Common myeloid progenitor, CD34-positive (primary cell): ENCODE data around the gene SEPTIN5.

ENCODE experiments used
- CTCF ChIA-PET: fragments of 350-600 bp; sonication (Branson Sonifier 250); formaldehyde crosslinking; loops from one replicate; lab custom pipeline; 2021; ENCODE audit warnings: antibody characterized with exemption; lab: Charles Lee
- POLR2A ChIA-PET: fragments of 350-600 bp; sonication (Branson Sonifier 250); formaldehyde crosslinking; loops from one replicate; lab custom pipeline; 2021; ENCODE audit warnings: antibody characterized with exemption; lab: Charles Lee
- DNase-seq, 3 donors: peaks; one replicate each; pipeline versions ENCODE4 v3.0.0 to v3.0.0-alpha.2; 2013
- H3K27ac ChIP-seq, 2 experiments: 1 replicate in 1 of 2; 2 replicates in 1 of 2; pipeline ENCODE4 v1.7.0; 2013; ENCODE audit warnings: inconsistent platforms in 2 of 2, low read length in 2 of 2, mild to moderate bottlenecking in 2 of 2, low read depth in 1 of 2, moderate library complexity in 1 of 2; ENCODE audit not compliant: severe bottlenecking in 2 of 2, insufficient read depth in 1 of 2, poor library complexity in 1 of 2
- H3K27me3 ChIP-seq, 5 experiments: replicated peaks in 2 of 5; 1 replicate in 3 of 5; 2 replicates in 2 of 5; pipeline versions ENCODE4 v1.6.1 to v1.7.0; 2013; ENCODE audit warnings: low read length in 4 of 5, mild to moderate bottlenecking in 2 of 5, moderate library complexity in 2 of 5, inconsistent platforms in 1 of 5; ENCODE audit not compliant: insufficient read depth in 5 of 5, control insufficient read depth in 4 of 5
- H3K36me3 ChIP-seq, 4 experiments: 1 replicate in 2 of 4; 2 replicates in 2 of 4; pipeline versions ENCODE4 v1.6.1 to v1.7.0; 2013; ENCODE audit warnings: low read length in 3 of 4, control low read depth in 1 of 4, mild to moderate bottlenecking in 1 of 4; ENCODE audit not compliant: control insufficient read depth in 4 of 4, insufficient read depth in 4 of 4
- H3K4me1 ChIP-seq, 4 experiments: 1 replicate in 3 of 4; 2 replicates in 1 of 4; pipeline versions ENCODE4 v1.6.1 to v1.7.1; 2013; ENCODE audit warnings: low read length in 3 of 4, mild to moderate bottlenecking in 3 of 4, control low read depth in 1 of 4, inconsistent platforms in 1 of 4, moderate library complexity in 1 of 4; ENCODE audit not compliant: control insufficient read depth in 4 of 4, insufficient read depth in 4 of 4; ENCODE audit errors: control extremely low read depth in 1 of 4
- H3K4me3 ChIP-seq, 7 experiments: 1 replicate in 4 of 7; 2 replicates in 3 of 7; pipeline versions ENCODE4 v1.5.1 to v1.7.0; 2013; ENCODE audit warnings: mild to moderate bottlenecking in 7 of 7, low read length in 6 of 7, moderate library complexity in 6 of 7, inconsistent platforms in 2 of 7, low read depth in 2 of 7, control low read depth in 1 of 7; ENCODE audit not compliant: insufficient read depth in 4 of 7, control insufficient read depth in 1 of 7; ENCODE audit errors: extremely low read depth in 1 of 7
- H3K9me3 ChIP-seq, 5 experiments: 1 replicate in 4 of 5; 2 replicates in 1 of 5; pipeline versions ENCODE4 v1.6.1 to v1.7.1; 2013; ENCODE audit warnings: low read length in 4 of 5, mild to moderate bottlenecking in 2 of 5, inconsistent platforms in 1 of 5, low read depth in 1 of 5, moderate library complexity in 1 of 5; ENCODE audit not compliant: control insufficient read depth in 4 of 5, insufficient read depth in 2 of 5; ENCODE audit errors: control extremely low read depth in 1 of 5
- WGBS: methylation state at CpG from one replicate; pipeline ENCODE4 v1.1.5; 2013; ENCODE audit not compliant: insufficient coverage; 5-methylcytosine and 5-hydroxymethylcytosine counted together

The SEPTIN5 gene

GRCh38 chr22:19691007-19691720 lies 23.1 kb upstream of the SEPTIN5 start:
- 82% methylated on average over 7 of the region's 9 CpGs for WGBS
- Histone ChIP-seq H3K9me3 (no peaks in the 10 kb centered on the region), H3K4me3 (peak overlapping the region in 1 of 7 experiments; percentile 19), H3K36me3 (no peaks in the 10 kb centered on the region), H3K27me3 (peaks cover 0 to 3% (median 0%) of the 10 kb centered on the region in 5 experiments), H3K4me1 (peaks cover 0 to 8% (median 3%) of the 10 kb centered on the region in 4 experiments), H3K27ac (peak overlapping the region in 1 of 2 experiments; percentile 49)
- CTCF ChIA-PET: interaction anchor here (1.3 to 1.5 kb wide), 2 partner anchors 12 to 14 kb away, joined by 4 to 5 read pairs; no protein-coding TSS in a partner anchor
- POLR2A ChIA-PET: no interaction called here
- DNase-seq: no peak

- H3K36me3 ChIP-seq: no peaks in the 10 kb centered on the region
- peak overlapping the region in 1 of 2 experiments; percentile 49 for H3K27ac ChIP-seq
- peaks cover 0 to 3% (median 0%) of the 10 kb centered on the region in 5 experiments for H3K27me3 ChIP-seq
- H3K9me3 ChIP-seq: no peaks in the 10 kb centered on the region
- POLR2A ChIA-PET: no interaction called here
- 90% methylated on average over 15 of the region's 19 CpGs for WGBS
- CTCF ChIA-PET: interaction anchor here (1.3 to 1.5 kb wide), 2 partner anchors 12 to 13 kb away, joined by 4 to 5 read pairs; no protein-coding TSS in a partner anchor
- no peak for DNase-seq
- peaks cover 0 to 8% (median 3%) of the 10 kb centered on the region in 4 experiments for H3K4me1 ChIP-seq
- H3K4me3 ChIP-seq: peak overlapping the region in 1 of 7 experiments; percentile 19
Observed at GRCh38 chr22:19691721-19692341, 22.5 kb upstream of the SEPTIN5 start.

GRCh38 chr22:19693581-19693980 lies 20.7 kb upstream of the SEPTIN5 start:
- Histone ChIP-seq H3K36me3 (no peaks in the 10 kb centered on the region), H3K27ac (no peak overlapping the region), H3K4me1 (peaks cover 0 to 8% (median 3%) of the 10 kb centered on the region in 4 experiments), H3K4me3 (no peak overlapping the region), H3K27me3 (peaks cover 0 to 3% (median 0%) of the 10 kb centered on the region in 5 experiments), H3K9me3 (no peaks in the 10 kb centered on the region)
- over 99% methylated on average over 12 of the region's 14 CpGs for WGBS
- CTCF ChIA-PET: no interaction called here
- POLR2A ChIA-PET: interaction anchor here (0.5 kb wide), 1 partner anchor 29 kb away, joined by 3 read pairs; no protein-coding TSS in a partner anchor
- DNase-seq: no peak

- CTCF ChIA-PET: no interaction called here
- WGBS: 97% methylated on average over 12 of the region's 12 CpGs
- Histone ChIP-seq H3K9me3 (no peaks in the 10 kb centered on the region), H3K4me3 (no peak overlapping the region), H3K4me1 (peaks cover 0 to 6% (median 3%) of the 10 kb centered on the region in 4 experiments), H3K27ac (no peak overlapping the region), H3K27me3 (peaks cover 0 to 3% (median 0%) of the 10 kb centered on the region in 5 experiments), H3K36me3 (no peaks in the 10 kb centered on the region)
- POLR2A ChIA-PET: interaction anchor here (0.5 kb wide), 1 partner anchor 30 kb away, joined by 3 read pairs; no protein-coding TSS in a partner anchor
- DNase-seq: no peak
Observed at GRCh38 chr22:19693981-19694670, 20.2 kb upstream of the SEPTIN5 start.

- POLR2A ChIA-PET: no interaction called here
- Histone ChIP-seq H3K27me3 (peaks cover 0 to 3% (median 0%) of the 10 kb centered on the region in 5 experiments), H3K4me3 (no peak overlapping the region), H3K36me3 (no peaks in the 10 kb centered on the region), H3K4me1 (no peaks in the 10 kb centered on the region), H3K27ac (no peak overlapping the region), H3K9me3 (no peaks in the 10 kb centered on the region)
- CTCF ChIA-PET: no interaction called here
- no peak for DNase-seq
- WGBS: 86% methylated on average over 7 of the region's 13 CpGs
Observed at GRCh38 chr22:19694696-19695095, 19.6 kb upstream of the SEPTIN5 start.

- Histone ChIP-seq H3K9me3 (no peaks in the 10 kb centered on the region), H3K4me3 (no peak overlapping the region), H3K4me1 (no peaks in the 10 kb centered on the region), H3K36me3 (no peaks in the 10 kb centered on the region), H3K27me3 (no peaks in the 10 kb centered on the region), H3K27ac (no peak overlapping the region)
- WGBS: 93% methylated on average over 2 of the region's 2 CpGs
- DNase-seq: no peak
- CTCF ChIA-PET: interaction anchor here (0.6 to 1.5 kb wide), 3 partner anchors 12 to 834 kb away, joined by 3 to 4 read pairs (median 4); no protein-coding TSS in a partner anchor
- POLR2A ChIA-PET: no interaction called here
Observed at GRCh38 chr22:19696504-19697276, 17.6 kb upstream of the SEPTIN5 start.
